A673 (cell line): ENCODE measurements around the gene SMIM38. TPM values are rescaled to one million over a fixed set of nuclear protein-coding genes. Genes with fewer than 3 reads are reported as not detected.
A peak's percentile ranks its signal among the peaks of the same experiment; 100 is the strongest.

ENCODE experiments used
- BruUV-seq: library from RNA; stranded (reverse); fragments of 400-500 nt; replicated peaks from 2 replicates; lab custom pipeline; 2021; lab: Mats Ljungman, UMichigan
- CTCF ChIA-PET: fragments of 300-600 bp; sonication (Branson Sonifier 250); formaldehyde crosslinking; loops from one replicate; lab custom pipeline; 2022; ENCODE audit warnings: antibody characterized with exemption; lab: Charles Lee
- POLR2A ChIA-PET: fragments of 300-600 bp; sonication (Branson Sonifier 250); formaldehyde crosslinking; loops from one replicate; lab custom pipeline; 2022; ENCODE audit warnings: antibody characterized with exemption; ENCODE audit not compliant: low non-redundant PET; lab: Charles Lee
- DNase-seq: peaks from one replicate; pipeline ENCODE4 v3.0.0-alpha.2; 2015; ENCODE audit warnings: low spot score
- H3K27ac ChIP-seq: fragments of 200-600 bp; sonication (generic); 2 replicates; pipeline ENCODE4 v1.5.1; 2016; ENCODE audit warnings: mixed run types, low read depth, mild to moderate bottlenecking, mixed read lengths, antibody characterized with exemption, low read length; ENCODE audit not compliant: poor library complexity, severe bottlenecking
- H3K27me3 ChIP-seq: fragments of 200-600 bp; sonication (generic); replicated peaks from 2 replicates; pipeline ENCODE4 v1.6.1; 2017; ENCODE audit warnings: mixed run types, low read depth, mild to moderate bottlenecking, mixed read lengths, antibody characterized with exemption, low read length; ENCODE audit not compliant: insufficient read depth, poor library complexity
- H3K36me3 ChIP-seq: fragments of 200-600 bp; sonication (generic); 2 replicates; pipeline ENCODE4 v1.6.1; 2016; ENCODE audit warnings: mixed run types, mild to moderate bottlenecking, mixed read lengths, antibody characterized with exemption, low read length; ENCODE audit not compliant: insufficient read depth, poor library complexity, severe bottlenecking
- H3K4me1 ChIP-seq: fragments of 200-600 bp; sonication (generic); 2 replicates; pipeline ENCODE4 v1.6.1; 2017; ENCODE audit warnings: mixed run types, mild to moderate bottlenecking, mixed read lengths, antibody characterized with exemption, low read length; ENCODE audit not compliant: insufficient read depth, poor library complexity, severe bottlenecking
- H3K4me3 ChIP-seq: fragments of 200-600 bp; sonication (generic); 2 replicates; pipeline ENCODE4 v1.5.1; 2016; ENCODE audit warnings: low read depth, mixed run types, mild to moderate bottlenecking, mixed read lengths, low read length; ENCODE audit not compliant: poor library complexity, severe bottlenecking
- H3K9me3 ChIP-seq: fragments of 200-600 bp; sonication (generic); 2 replicates; pipeline ENCODE4 v1.6.1; 2016; ENCODE audit warnings: mixed run types, low read depth, mild to moderate bottlenecking, mixed read lengths, antibody characterized with exemption, low read length; ENCODE audit not compliant: poor library complexity, severe bottlenecking
- CTCF ChIP-seq: fragments of 300-800, 200-600 bp; sonication (generic); conservative IDR thresholded peaks from 2 replicates; pipeline ENCODE4 v1.5.1; 2017; ENCODE audit warnings: low read depth, mild to moderate bottlenecking, antibody characterized with exemption, low read length, moderate library complexity, mixed read lengths
- EZH2 ChIP-seq: fragments of 200-600 bp; sonication (generic); IDR thresholded peaks from 2 replicates; pipeline ENCODE4 v1.6.1; 2017; ENCODE audit warnings: borderline replicate concordance, low read depth, mild to moderate bottlenecking, mixed read lengths, antibody characterized with exemption, low read length; ENCODE audit not compliant: poor library complexity, severe bottlenecking
- intact Hi-C: fragments of 100-400 bp; cut with micrococcal nuclease; formaldehyde crosslinking; loops from one replicate; pipeline ENCODE4 v1.10.0; 2022; ENCODE audit not compliant: unreplicated experiment
- total RNA-seq: library from RNA; stranded (reverse); gene quantifications from 2 replicates; pipeline ENCODE4 v1.2.3, GENCODE V29; 2021

The SMIM38 gene
- total RNA-seq, 1 experiment from 2014 or later: 0.88 TPM

- intact Hi-C loops: no loop called here
- no peak for TF ChIP-seq EZH2
- H3K4me1 ChIP-seq: peaks cover 13% of the 10 kb centered on the region
Observed at GRCh38 chr11:69201066-69201365, 45.3 kb downstream of the SMIM38 start.

GRCh38 chr11:69201764-69202370, 46.1 kb downstream of the SMIM38 start:
- Histone ChIP-seq H3K4me3 (no peak overlapping the region), H3K4me1 (peaks cover 16% of the 10 kb centered on the region), H3K9me3 (no peaks in the 10 kb centered on the region), H3K27me3 (no peaks in the 10 kb centered on the region), H3K27ac (no peak overlapping the region), H3K36me3 (no peaks in the 10 kb centered on the region)
- TF ChIP-seq EZH2 (no peak), CTCF (no peak)
- no peak for DNase-seq
- intact Hi-C loops: no loop called here
- no TSS peak for BruUV-seq
- ChIA-PET CTCF (no interaction called here), POLR2A (no interaction called here)

More at GRCh38 chr11:69201066-69201365, 45.3 kb downstream of the SMIM38 start:
- H3K36me3 ChIP-seq: no peaks in the 10 kb centered on the region
- ChIA-PET CTCF (no interaction called here), POLR2A (interaction anchor here (0.5 kb wide), 1 partner anchor 452 kb away, joined by 4 read pairs; no protein-coding TSS in a partner anchor)
- H3K27ac ChIP-seq: no peak overlapping the region
- BruUV-seq: no TSS peak
- no peak for DNase-seq
- H3K4me3 ChIP-seq: no peak overlapping the region
- H3K27me3 ChIP-seq: no peaks in the 10 kb centered on the region
- no peaks in the 10 kb centered on the region for H3K9me3 ChIP-seq

- no TSS peak for BruUV-seq
- no peak for TF ChIP-seq CTCF
- no peak for TF ChIP-seq EZH2
- POLR2A ChIA-PET: no interaction called here
- Histone ChIP-seq H3K4me3 (no peak overlapping the region), H3K27me3 (no peaks in the 10 kb centered on the region), H3K27ac (peak overlapping the region; percentile 13), H3K4me1 (peaks cover 21% of the 10 kb centered on the region), H3K9me3 (no peaks in the 10 kb centered on the region), H3K36me3 (no peaks in the 10 kb centered on the region)
- intact Hi-C loops: no loop called here
- CTCF ChIA-PET: no interaction called here
- no peak for DNase-seq
Observed at GRCh38 chr11:69202511-69203221, 46.9 kb downstream of the SMIM38 start.
